ENCODE data around the gene ATP8A2. TPM values are rescaled to one million over a fixed set of nuclear protein-coding genes. Genes with fewer than 3 reads are reported as not detected.

ATP8A2 gene
- polyA plus RNA-seq, 12 donors = 1.3 to 3.3 (median 2.4) TPM; not detected in 1

DNA sequence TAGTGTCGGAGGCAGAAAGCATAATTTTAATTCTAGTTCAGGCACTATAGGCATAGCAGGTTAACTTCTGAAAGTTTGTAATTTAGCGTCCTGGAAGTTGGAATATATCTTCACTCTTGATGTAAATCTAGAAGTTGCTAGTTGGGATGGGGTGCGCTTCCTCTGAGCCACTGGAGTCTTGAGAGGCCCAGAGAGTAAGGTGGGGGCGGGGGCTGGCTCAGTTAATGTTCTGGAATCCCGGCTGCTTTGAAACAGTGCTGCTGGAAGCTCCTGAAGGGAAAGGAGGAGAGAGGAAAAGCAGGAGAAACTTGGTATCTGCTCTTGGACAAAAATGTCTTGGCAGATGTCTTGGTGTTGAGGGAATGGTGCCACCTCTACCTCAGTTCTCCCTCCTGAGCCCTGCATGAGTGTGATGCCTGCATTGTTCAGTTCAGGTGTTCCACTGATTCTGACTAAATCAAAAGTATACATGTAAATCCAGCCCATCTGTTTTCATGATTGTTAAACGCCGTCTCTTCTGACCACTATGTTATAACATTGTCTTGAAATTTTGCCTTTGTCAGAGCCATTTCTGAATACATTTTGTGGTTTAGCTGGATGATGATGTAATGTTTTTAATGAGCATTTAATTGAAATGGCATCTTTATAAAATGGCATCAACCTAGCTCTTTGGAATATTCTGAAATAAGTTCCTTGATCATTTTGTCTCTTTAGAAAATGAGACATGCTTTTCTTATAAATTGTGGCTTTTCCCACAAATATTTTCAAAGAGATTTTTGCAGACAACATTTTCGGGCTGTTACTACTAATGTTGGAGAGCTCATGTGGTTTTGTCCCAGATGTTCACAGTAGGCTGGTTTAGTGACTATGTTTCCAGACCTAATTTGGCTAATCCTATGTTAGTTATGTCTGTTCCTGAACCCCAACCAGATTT is 477.3 kb downstream of the ATP8A2 start:
- DNase-seq = no peak

DNA sequence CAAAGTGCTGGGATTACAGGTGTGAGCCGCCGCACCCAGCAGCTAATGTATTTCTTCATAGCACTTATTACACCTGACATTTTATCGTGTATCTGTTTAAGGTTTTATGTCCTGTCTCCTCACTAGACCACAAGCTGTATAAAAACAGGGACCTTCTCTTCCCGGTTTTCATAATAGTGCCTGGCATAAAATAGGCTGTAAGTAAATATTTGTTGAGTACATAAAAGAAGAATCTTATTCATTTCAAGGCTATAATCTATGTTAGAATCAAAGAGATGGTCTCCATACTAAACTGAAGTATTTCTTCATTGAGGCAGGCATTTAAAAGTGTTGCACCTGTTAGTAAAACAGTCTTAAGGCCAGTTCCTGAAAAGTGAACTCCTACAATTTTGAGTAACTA is 486.1 kb downstream of the ATP8A2 start:
- no peak for DNase-seq

GRCh38 chr13:25859528-25859927 is 487.8 kb downstream of the ATP8A2 start:
- no peak for DNase-seq

GRCh38 chr13:25860265-25860664 is 488.5 kb downstream of the ATP8A2 start:
- no peak for DNase-seq

DNA sequence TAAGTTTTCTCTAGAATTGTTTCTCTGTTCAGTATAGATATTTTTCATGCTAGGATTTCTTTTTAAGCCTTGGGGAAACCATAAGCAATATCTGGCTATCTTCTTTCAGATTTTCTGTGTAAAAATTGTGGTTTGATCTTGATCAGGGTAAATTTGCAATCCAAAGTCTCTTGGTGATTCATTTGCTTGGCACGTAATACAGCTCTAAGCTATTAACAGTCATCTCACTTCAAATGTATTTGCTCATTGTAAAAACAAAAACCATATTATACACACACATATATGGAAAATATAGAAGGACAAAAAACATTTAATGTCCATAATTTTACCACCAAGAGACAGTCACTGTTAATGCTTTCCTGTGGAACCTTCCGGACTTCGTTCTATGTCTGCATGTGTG is 489.1 kb downstream of the ATP8A2 start:
- DNase-seq = no peak

DNA sequence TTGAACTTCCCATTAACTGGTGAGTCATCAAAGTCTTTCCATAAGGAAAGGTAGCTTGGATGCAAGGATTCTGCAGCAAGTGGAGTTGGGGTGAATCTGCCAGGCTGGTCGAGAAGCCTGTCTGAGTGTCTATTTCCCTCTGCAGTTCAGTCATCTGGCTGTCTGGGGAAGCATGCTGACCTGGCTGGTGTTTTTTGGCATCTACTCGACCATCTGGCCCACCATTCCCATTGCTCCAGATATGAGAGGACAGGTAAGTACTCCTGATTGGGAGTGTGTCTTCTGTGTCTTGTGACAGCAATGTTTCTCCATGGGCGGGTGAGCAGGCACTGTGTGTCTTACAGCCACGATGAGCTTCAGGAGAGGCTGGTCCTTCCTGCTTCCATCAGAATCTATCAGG is 490.4 kb downstream of the ATP8A2 start:
- no peak for DNase-seq

DNA sequence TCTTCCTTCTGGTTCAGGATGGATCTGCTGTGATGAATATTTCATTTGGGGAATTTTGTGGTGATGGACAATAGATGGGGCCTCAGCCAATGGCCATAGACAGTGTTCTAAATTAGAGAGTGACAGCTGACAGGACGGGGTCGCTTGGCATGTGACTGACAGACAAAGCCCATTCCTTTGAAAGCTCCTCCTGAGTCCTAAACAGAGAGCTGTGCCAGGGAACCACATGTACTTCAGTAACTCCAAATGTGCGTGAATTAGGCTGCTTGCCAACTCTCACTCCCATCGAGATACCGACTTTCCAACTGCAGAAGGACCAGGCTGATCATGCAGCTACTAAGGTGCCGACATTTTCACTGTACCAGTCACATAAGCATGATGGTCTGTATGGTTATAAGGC is 492.3 kb downstream of the ATP8A2 start:
- no peak for DNase-seq

DNA sequence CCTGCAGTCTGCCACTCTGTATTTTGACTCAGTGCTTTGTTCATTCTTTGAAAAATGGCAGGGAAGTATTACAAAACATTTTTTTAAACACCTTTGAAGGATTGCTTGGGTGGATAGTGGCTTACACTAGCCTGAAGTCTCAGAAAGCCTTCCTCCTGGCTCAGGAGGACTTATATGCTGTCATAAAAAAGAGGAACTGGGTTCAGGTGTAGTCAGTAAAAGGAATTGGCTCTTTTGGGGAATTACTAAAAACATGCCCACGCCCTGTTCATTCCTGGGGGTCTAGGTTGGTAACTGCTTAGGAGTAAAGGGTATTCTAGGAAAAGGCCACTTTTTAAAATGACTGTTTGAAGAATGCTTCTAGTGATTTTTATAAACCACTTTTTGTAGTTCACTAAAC is 493.2 kb downstream of the ATP8A2 start:
- DNase-seq = no peak

- DNase-seq = no peak
These were observed 493.6 kb downstream of the ATP8A2 start for GRCh38 chr13:25865391-25865790.

DNA sequence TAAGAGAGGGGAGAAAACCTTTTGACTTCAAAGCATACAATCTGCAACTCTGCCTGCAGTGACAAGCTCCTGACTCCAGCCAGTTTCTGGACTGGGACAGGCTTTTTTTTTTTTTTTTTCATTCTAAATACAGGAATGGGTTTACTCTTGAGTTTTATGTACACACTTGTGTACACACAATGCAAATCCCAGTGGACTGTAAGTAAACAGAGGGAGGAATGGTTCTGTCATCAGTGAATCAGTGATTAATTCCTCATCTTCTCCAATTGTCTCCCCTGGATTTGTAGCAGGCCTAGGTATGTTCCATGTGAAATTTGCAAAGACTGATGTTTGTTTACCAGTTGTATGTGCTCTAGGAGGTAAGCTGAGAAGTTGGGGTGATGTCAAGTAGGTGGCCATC is 495.3 kb downstream of the ATP8A2 start:
- no peak for DNase-seq

GRCh38 chr13:25868490-25868889 is 496.7 kb downstream of the ATP8A2 start:
- no peak for DNase-seq

DNA sequence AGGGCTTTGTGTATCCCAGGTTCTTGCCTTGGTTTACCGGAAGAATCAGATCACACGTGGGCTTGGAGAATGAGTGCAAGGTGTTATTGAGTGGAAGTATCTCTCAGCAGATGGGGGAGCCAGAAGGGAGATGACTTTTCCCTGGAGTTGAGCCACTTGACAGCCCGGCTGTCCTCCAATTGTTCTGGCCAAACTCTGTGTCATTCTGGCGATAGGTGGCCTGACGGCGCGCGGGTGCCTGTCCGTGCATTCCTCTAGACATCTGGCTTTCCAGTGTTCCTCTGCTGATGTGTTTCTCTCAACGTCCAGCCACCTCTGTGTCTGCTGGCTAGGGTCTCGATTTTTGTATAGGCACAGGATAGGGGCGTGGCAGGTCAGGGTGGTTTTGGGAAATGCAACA is 498.2 kb downstream of the ATP8A2 start:
- no peak for DNase-seq

- DNase-seq = no peak
These were observed 499.8 kb downstream of the ATP8A2 start for GRCh38 chr13:25871389-25872125.

DNA sequence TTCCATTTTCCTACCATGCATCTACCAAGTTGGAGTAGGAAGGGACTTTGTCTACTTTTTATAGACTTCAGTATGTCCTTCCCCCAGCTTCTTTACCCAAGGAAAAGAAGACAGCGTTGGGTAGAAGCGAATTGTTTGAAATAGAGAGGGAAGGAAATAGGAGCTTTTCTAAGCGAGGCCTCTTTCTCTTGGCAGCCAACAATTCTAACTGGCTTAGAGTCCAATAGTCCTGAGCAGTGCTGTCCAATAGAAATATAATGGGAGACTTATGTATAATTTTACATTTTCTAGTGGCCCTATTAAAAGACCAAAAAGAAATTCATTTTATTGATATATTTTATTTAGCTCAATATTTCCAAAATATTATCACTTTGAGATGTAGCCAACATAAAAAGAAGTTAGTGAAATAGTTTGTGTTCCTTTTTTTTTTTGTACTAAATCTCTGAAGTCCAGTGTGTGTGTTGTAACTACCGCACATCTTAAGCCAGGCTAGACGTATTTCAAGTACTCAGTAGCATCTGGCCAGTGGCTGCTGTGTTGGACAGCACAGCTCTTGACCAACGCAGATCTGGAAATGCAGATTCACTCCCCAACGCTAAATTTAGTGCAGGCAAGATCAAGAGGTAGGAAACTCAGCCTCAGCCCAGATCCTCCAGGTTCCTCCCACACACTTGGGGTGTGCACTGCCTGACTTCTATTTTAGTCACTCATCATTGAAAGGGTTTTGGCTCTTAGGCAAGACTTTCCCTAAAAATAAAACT is 500.9 kb downstream of the ATP8A2 start:
- DNase-seq = no peak

- DNase-seq = no peak
These were observed 501.5 kb downstream of the ATP8A2 start for GRCh38 chr13:25873242-25873612.

- DNase-seq = no peak
These were observed 502.4 kb downstream of the ATP8A2 start for GRCh38 chr13:25874064-25874737.

DNA sequence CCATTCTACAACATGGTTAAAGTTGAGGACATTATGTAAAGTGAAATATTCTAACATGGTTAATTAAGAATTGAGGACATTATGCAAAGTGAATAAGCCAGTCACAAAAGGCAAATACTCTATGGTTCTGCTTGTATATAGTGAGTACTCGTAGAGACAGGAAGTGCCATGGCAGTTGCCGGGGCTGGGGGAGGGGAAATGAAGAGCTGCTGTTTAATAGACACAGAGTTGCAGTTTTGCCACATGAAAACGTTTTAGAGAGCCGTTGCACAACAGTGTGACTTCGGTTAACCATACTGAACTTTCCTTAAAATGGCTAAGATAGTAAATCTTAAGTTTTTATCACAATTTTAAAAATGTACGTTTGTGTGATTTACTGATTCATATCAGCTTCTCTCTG is 503.1 kb downstream of the ATP8A2 start:
- no peak for DNase-seq

- no peak for DNase-seq
These were observed 504.5 kb downstream of the ATP8A2 start for GRCh38 chr13:25876247-25876646.

- no peak for DNase-seq
These were observed 507.7 kb downstream of the ATP8A2 start for GRCh38 chr13:25879466-25879865.

- DNase-seq = no peak
These were observed 509.6 kb downstream of the ATP8A2 start for GRCh38 chr13:25881136-25881926.

GRCh38 chr13:25881971-25882451 is 510.2 kb downstream of the ATP8A2 start:
- no peak for DNase-seq
